H9 (cell line): ENCODE results near the gene IER5L. TPM values are rescaled to one million over a fixed set of nuclear protein-coding genes. Genes with fewer than 3 reads are reported as not detected.

Experiments
- DNase-seq: peaks from one replicate; pipeline ENCODE4 v3.0.0-alpha.2; 2017
- H2AFZ ChIP-seq: one replicate; pipeline ENCODE4 v1.6.1; 2013; ENCODE audit warnings: mild to moderate bottlenecking, low read length, control low read depth, moderate library complexity
- H2AK5ac ChIP-seq: 2 replicates; pipeline ENCODE4 v1.6.1; 2013; ENCODE audit warnings: low read length, control low read depth, mixed read lengths; ENCODE audit not compliant: insufficient read length
- H2BK120ac ChIP-seq: one replicate; pipeline ENCODE4 v1.6.1; 2013; ENCODE audit warnings: low read depth, mild to moderate bottlenecking, low read length, control low read depth, inconsistent platforms; ENCODE audit not compliant: poor library complexity, severe bottlenecking
- H2BK12ac ChIP-seq: 2 replicates; pipeline ENCODE4 v1.6.1; 2013; ENCODE audit warnings: low read length, control low read depth, mixed read lengths, low read depth; ENCODE audit not compliant: insufficient read length
- H2BK15ac ChIP-seq: 2 replicates; pipeline ENCODE4 v1.6.1; 2013; ENCODE audit warnings: low read depth, low read length, control low read depth
- H2BK20ac ChIP-seq: one replicate; pipeline ENCODE4 v1.6.1; 2013; ENCODE audit warnings: low read depth, mild to moderate bottlenecking, low read length, control low read depth, inconsistent platforms; ENCODE audit not compliant: poor library complexity, severe bottlenecking
- H2BK5ac ChIP-seq: 2 replicates; pipeline ENCODE4 v1.6.1; 2013; ENCODE audit warnings: low read length, control low read depth, mixed read lengths; ENCODE audit not compliant: insufficient read length
- H3K14ac ChIP-seq: 2 replicates; pipeline ENCODE4 v1.6.1; 2013; ENCODE audit warnings: low read length, control low read depth; ENCODE audit not compliant: insufficient read depth
- H3K18ac ChIP-seq: 2 replicates; pipeline ENCODE4 v1.6.1; 2013; ENCODE audit warnings: low read depth, mild to moderate bottlenecking, mixed read lengths, low read length, control low read depth; ENCODE audit not compliant: insufficient read length
- H3K23ac ChIP-seq: 2 replicates; pipeline ENCODE4 v1.6.1; 2013; ENCODE audit warnings: low read length, control low read depth, mixed read lengths, low read depth; ENCODE audit not compliant: insufficient read length
- H3K23me2 ChIP-seq: 2 replicates; pipeline ENCODE4 v1.6.1; 2013; ENCODE audit warnings: low read depth, mild to moderate bottlenecking, mixed read lengths, low read length, control low read depth; ENCODE audit not compliant: insufficient read length, poor library complexity, severe bottlenecking
- H3K27ac ChIP-seq: 2 replicates; pipeline ENCODE4 v1.5.1; 2013; ENCODE audit warnings: low read length, control low read depth, mixed read lengths, low read depth; ENCODE audit not compliant: insufficient read length
- H3K27me3 ChIP-seq: 2 replicates; pipeline ENCODE4 v1.6.1; 2013; ENCODE audit warnings: low read length, control low read depth, inconsistent platforms; ENCODE audit not compliant: insufficient read depth
- H3K4ac ChIP-seq: 2 replicates; pipeline ENCODE4 v1.6.1; 2013; ENCODE audit warnings: low read depth, mild to moderate bottlenecking, control low read depth, inconsistent platforms, low read length, moderate library complexity
- H3K4me1 ChIP-seq: 2 replicates; pipeline ENCODE4 v1.6.1; 2013; ENCODE audit warnings: low read length, control low read depth, inconsistent platforms; ENCODE audit not compliant: insufficient read depth
- H3K4me2 ChIP-seq: 2 replicates; pipeline ENCODE4 v1.6.1; 2013; ENCODE audit warnings: low read length, control low read depth, mixed read lengths; ENCODE audit not compliant: insufficient read length, insufficient read depth
- H3K56ac ChIP-seq: 2 replicates; pipeline ENCODE4 v1.6.1; 2013; ENCODE audit warnings: low read depth, mild to moderate bottlenecking, mixed read lengths, low read length, control low read depth; ENCODE audit not compliant: insufficient read length
- H3K79me1 ChIP-seq: 2 replicates; pipeline ENCODE4 v1.6.1; 2013; ENCODE audit warnings: low read depth, mild to moderate bottlenecking, moderate library complexity, low read length, control low read depth, inconsistent platforms; ENCODE audit not compliant: insufficient read depth, poor library complexity, severe bottlenecking
- H3K79me2 ChIP-seq: 2 replicates; pipeline ENCODE4 v1.6.1; 2013; ENCODE audit warnings: low read length, control low read depth, inconsistent platforms; ENCODE audit not compliant: insufficient read depth
- H3K9ac ChIP-seq: 2 replicates; pipeline ENCODE4 v1.6.1; 2013; ENCODE audit warnings: low read length, control low read depth, mixed read lengths; ENCODE audit not compliant: insufficient read length; ENCODE audit errors: extremely low read depth
- H3K9me3 ChIP-seq: one replicate; pipeline ENCODE4 v1.6.1; 2013; ENCODE audit warnings: low read depth, low read length, inconsistent platforms; ENCODE audit not compliant: control insufficient read depth
- H3T11ph ChIP-seq: one replicate; pipeline ENCODE4 v1.6.1; 2013; ENCODE audit warnings: mild to moderate bottlenecking, low read length, control low read depth, inconsistent platforms
- H4K20me1 ChIP-seq: one replicate; pipeline ENCODE4 v1.6.1; 2013; ENCODE audit not compliant: control insufficient read depth, insufficient read length, insufficient read depth
- H4K5ac ChIP-seq: 2 replicates; pipeline ENCODE4 v1.6.1; 2013; ENCODE audit warnings: low read depth, mild to moderate bottlenecking, mixed read lengths, low read length, control low read depth; ENCODE audit not compliant: insufficient read length
- H4K8ac ChIP-seq: replicated peaks from 2 replicates; pipeline ENCODE4 v1.6.1; 2013; ENCODE audit warnings: low read length, control low read depth, mixed read lengths, low read depth; ENCODE audit not compliant: insufficient read length
- H4K91ac ChIP-seq: 2 replicates; pipeline ENCODE4 v1.6.1; 2013; ENCODE audit warnings: low read depth, mild to moderate bottlenecking, moderate library complexity, mixed read lengths, low read length, control low read depth; ENCODE audit not compliant: insufficient read length
- H3K27ac Mint-ChIP-seq, 3 experiments: 2 replicates in 2 of 3; 3 replicates in 1 of 3; pipeline ENCODE4 v1.8.0; 2020 to 2021; ENCODE audit warnings: mixed read lengths in 3 of 3, mild to moderate bottlenecking in 1 of 3, moderate library complexity in 1 of 3
- H3K27me3 Mint-ChIP-seq: 2 replicates; pipeline ENCODE4 v1.8.0; 2021; ENCODE audit warnings: low read depth, mild to moderate bottlenecking, moderate library complexity, mixed read lengths
- H3K36me3 Mint-ChIP-seq, 3 experiments: 2 replicates in 2 of 3; 3 replicates in 1 of 3; pipeline ENCODE4 v1.8.0; 2020 to 2021; ENCODE audit warnings: low read depth in 3 of 3, mixed read lengths in 3 of 3; ENCODE audit not compliant: insufficient read depth in 1 of 3
- H3K4me1 Mint-ChIP-seq, 2 experiments: 2 replicates each; pipeline ENCODE4 v1.8.0; 2020; ENCODE audit warnings: mixed read lengths in 2 of 2
- H3K4me3 Mint-ChIP-seq, 2 experiments: 2 replicates in 1 of 2; 3 replicates in 1 of 2; pipeline ENCODE4 v1.8.0; 2020 to 2021; ENCODE audit warnings: mild to moderate bottlenecking in 2 of 2, mixed read lengths in 2 of 2, moderate library complexity in 1 of 2
- H3K9me3 Mint-ChIP-seq, 2 experiments: 2 replicates in 1 of 2; 3 replicates in 1 of 2; pipeline ENCODE4 v1.8.0; 2020; ENCODE audit warnings: mild to moderate bottlenecking in 2 of 2, mixed read lengths in 2 of 2, moderate library complexity in 1 of 2
- WGBS: extraction: QIAGEN DNeasy Blood & Tissue Kit; methylation state at CpG from one replicate; pipeline ENCODE4 v1.1.7; 2013; ENCODE audit warnings: missing lambda C conversion rate, low lambda C conversion rate, mixed read lengths; ENCODE audit not compliant: insufficient read length; ENCODE audit errors: extremely low coverage; 5-methylcytosine and 5-hydroxymethylcytosine counted together
- total RNA-seq: library from RNA; stranded (reverse); gene quantifications from 2 replicates; pipeline ENCODE4 v1.2.1, GENCODE V29; 2021
- TF ChIP-seq, protein P1 (sequence below): fragments of 200-600 bp; sonication (generic); conservative IDR thresholded peaks from 3 replicates; pipeline ENCODE4 v1.8.0; 2021; ENCODE audit warnings: antibody characterized with exemption, mild to moderate bottlenecking

IER5L gene
- total RNA-seq, 1 experiment from 2014 or later = 1.0 TPM

DNA sequence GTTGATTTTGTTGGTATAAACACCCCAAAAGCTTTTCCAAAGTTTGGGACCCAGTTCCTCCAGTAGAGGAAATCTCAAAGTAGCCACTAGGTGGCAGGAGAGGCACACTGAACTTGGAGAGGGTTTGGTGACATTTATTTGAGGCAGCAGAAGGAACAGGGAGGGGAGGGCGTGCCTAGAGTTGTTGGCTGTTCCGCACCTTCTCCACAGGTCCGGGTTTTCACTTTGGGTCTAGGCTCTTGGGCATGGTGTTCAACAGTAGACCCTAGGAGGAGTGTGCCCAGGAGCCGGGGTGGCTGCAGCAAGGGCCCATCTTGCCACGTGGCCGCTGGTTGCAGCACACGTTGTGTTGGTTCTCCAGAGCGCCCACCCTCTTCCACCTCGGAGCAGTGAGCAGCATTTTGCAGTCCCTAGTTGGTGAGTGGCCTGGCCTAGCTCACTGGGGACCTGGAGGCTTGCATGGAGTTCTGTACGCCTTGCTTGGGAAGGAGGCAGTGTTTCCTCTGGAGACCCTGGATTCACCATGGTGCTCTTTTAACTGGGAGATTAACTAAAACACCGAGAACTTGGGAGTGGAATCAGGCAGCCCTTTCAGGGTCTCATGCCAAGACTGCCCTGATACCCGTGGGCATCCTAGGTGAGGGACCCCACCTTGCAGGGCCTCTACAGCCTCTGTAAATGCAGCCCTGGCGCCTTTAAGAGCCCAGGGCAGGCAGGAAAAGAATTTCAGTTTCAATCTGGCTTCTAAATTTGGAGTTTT, 38.6 kb downstream of the IER5L start:
- Mint-ChIP-seq H3K9me3 (no peaks in the 10 kb centered on the region; a peak in 1 of 5 replicates), H3K27me3 (peaks cover 1% of the 10 kb centered on the region; the same call in 1 of the 2 replicates), H3K36me3 (peaks cover 16 to 53% (median 48%) of the 10 kb centered on the region in 3 experiments; a peak in 6 of 7 replicates), H3K4me3 (peak overlapping the region; percentile 69 to 79), H3K27ac (peak overlapping the region; percentile 98 to 99 (median 99)), H3K4me1 (peaks cover 50 to 53% of the 10 kb centered on the region in 2 experiments)
- no peak overlapping the region for H2AK5ac ChIP-seq
- H3K27ac ChIP-seq = peak overlapping the region; percentile 84
- no peak overlapping the region for H2BK12ac ChIP-seq
- no peaks in the 10 kb centered on the region for H3K9me3 ChIP-seq
- no peak overlapping the region for H4K8ac ChIP-seq
- H3K23ac ChIP-seq = no peak overlapping the region
- H4K91ac ChIP-seq = no peak overlapping the region
- no peaks in the 10 kb centered on the region for H3K79me2 ChIP-seq
- DNase-seq = peak; percentile 80
- peak overlapping the region; percentile 21 for H2BK5ac ChIP-seq
- H3K79me1 ChIP-seq = no peaks in the 10 kb centered on the region
- H3K27me3 ChIP-seq = no peaks in the 10 kb centered on the region
- H2AFZ ChIP-seq = no peak overlapping the region
- H3K14ac ChIP-seq = peak overlapping the region; percentile 68; the same call in 1 of the 2 replicates
- H3K18ac ChIP-seq = peak overlapping the region; percentile 46
- H3K4me2 ChIP-seq = peak overlapping the region; percentile 55
- H3K9ac ChIP-seq = no peak overlapping the region
- H3K56ac ChIP-seq = no peak overlapping the region
- TF ChIP-seq, protein P1, sequence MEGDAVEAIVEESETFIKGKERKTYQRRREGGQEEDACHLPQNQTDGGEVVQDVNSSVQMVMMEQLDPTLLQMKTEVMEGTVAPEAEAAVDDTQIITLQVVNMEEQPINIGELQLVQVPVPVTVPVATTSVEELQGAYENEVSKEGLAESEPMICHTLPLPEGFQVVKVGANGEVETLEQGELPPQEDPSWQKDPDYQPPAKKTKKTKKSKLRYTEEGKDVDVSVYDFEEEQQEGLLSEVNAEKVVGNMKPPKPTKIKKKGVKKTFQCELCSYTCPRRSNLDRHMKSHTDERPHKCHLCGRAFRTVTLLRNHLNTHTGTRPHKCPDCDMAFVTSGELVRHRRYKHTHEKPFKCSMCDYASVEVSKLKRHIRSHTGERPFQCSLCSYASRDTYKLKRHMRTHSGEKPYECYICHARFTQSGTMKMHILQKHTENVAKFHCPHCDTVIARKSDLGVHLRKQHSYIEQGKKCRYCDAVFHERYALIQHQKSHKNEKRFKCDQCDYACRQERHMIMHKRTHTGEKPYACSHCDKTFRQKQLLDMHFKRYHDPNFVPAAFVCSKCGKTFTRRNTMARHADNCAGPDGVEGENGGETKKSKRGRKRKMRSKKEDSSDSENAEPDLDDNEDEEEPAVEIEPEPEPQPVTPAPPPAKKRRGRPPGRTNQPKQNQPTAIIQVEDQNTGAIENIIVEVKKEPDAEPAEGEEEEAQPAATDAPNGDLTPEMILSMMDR = peak; percentile 94
- WGBS = no CpG with 5 or more reads among the region's 13 CpGs
- H2BK120ac ChIP-seq = no peak overlapping the region
- no peak overlapping the region for H2BK20ac ChIP-seq
- H3T11ph ChIP-seq = no peak overlapping the region
- peak overlapping the region; percentile 34; the same call in 1 of the 2 replicates for H3K4ac ChIP-seq
- H4K20me1 ChIP-seq = no peaks in the 10 kb centered on the region
- H4K5ac ChIP-seq = no peak overlapping the region
- peaks cover 10% of the 10 kb centered on the region; the same call in 1 of the 2 replicates for H3K4me1 ChIP-seq
- peaks cover 5% of the 10 kb centered on the region for H3K23me2 ChIP-seq
- H2BK15ac ChIP-seq = no peak overlapping the region
